Spleen (tissue), 11 donors: ENCODE measurements around the gene MTX1. TPM values are rescaled to one million over a fixed set of nuclear protein-coding genes. Genes with fewer than 3 reads are reported as not detected.

Experiments
- DNase-seq: peaks from one replicate; pipeline ENCODE4 v3.0.0-alpha.2; 2020
- H3K27ac ChIP-seq, 8 donors: fragments of 200-600 bp; sonication (generic) in 7 of 8; 1 replicate in 4 of 8; 2 replicates in 4 of 8; pipeline versions ENCODE4 v1.5.0 to v1.8.0; 2016 to 2021; ENCODE audit warnings: inconsistent platforms in 4 of 8, mild to moderate bottlenecking in 4 of 8, moderate library complexity in 1 of 8
- H3K27me3 ChIP-seq, 7 donors: fragments of 200-600 bp; sonication (generic) in 6 of 7; replicated peaks in 1 of 7; 1 replicate in 4 of 7; 2 replicates in 3 of 7; pipeline versions ENCODE4 v1.5.0 to v1.8.0; 2016 to 2021; ENCODE audit warnings: inconsistent platforms in 3 of 7, mild to moderate bottlenecking in 1 of 7
- H3K36me3 ChIP-seq, 6 donors: fragments of 200-600 bp; sonication (generic) in 5 of 6; 1 replicate in 4 of 6; 2 replicates in 2 of 6; pipeline versions ENCODE4 v1.5.0 to v1.8.0; 2016 to 2021; ENCODE audit warnings: inconsistent platforms in 2 of 6
- H3K4me1 ChIP-seq, 6 donors: fragments of 200-600 bp; sonication (generic) in 5 of 6; 1 replicate in 3 of 6; 2 replicates in 3 of 6; pipeline versions ENCODE4 v1.5.0 to v1.8.0; 2016 to 2021; ENCODE audit warnings: inconsistent platforms in 3 of 6
- H3K4me3 ChIP-seq, 8 donors: fragments of 200-600 bp; sonication (generic) in 7 of 8; 1 replicate in 4 of 8; 2 replicates in 4 of 8; pipeline versions ENCODE4 v1.5.0 to v1.8.0; 2016 to 2021; ENCODE audit warnings: inconsistent platforms in 4 of 8, mild to moderate bottlenecking in 4 of 8, moderate library complexity in 2 of 8
- H3K9me3 ChIP-seq, 8 donors: fragments of 200-600 bp; sonication (generic) in 7 of 8; 1 replicate in 4 of 8; 2 replicates in 4 of 8; pipeline versions ENCODE4 v1.5.0 to v1.8.0; 2016 to 2021; ENCODE audit warnings: inconsistent platforms in 4 of 8
- POLR2A ChIP-seq, 3 donors: fragments of 450-650 bp; IDR thresholded peaks; one replicate each; pipeline ENCODE4 v1.5.1; 2017; ENCODE audit warnings: antibody characterized with exemption in 3 of 3, mild to moderate bottlenecking in 1 of 3
- POLR2AphosphoS5 ChIP-seq, 3 donors: sonication (generic); formaldehyde crosslinking; IDR thresholded peaks; one replicate each; pipeline ENCODE4 v1.5.1; 2017; ENCODE audit warnings: antibody characterized with exemption in 3 of 3
- WGBS, 5 donors: extraction: QIAGEN DNeasy Blood & Tissue Kit in 3 of 5; methylation state at CpG; one replicate each; pipeline versions ENCODE4 v1.1.5 to v1.1.7; 2013 to 2018; 5-methylcytosine and 5-hydroxymethylcytosine counted together
- intact Hi-C: fragments of 100-400 bp; cut with DNase I; formaldehyde crosslinking; loops from one replicate; pipeline ENCODE4 v1.15.0; 2023; ENCODE audit warnings: low total_unique reads
- polyA plus RNA-seq, 3 donors: library from polyadenylated mRNA; stranded (reverse); fragments of 200-250 nt; gene quantifications; one replicate each; pipeline ENCODE4 v1.2.1, GENCODE V29; 2013
- total RNA-seq, 7 donors: library from RNA; depleted of rRNA in 3 of 7; stranded (reverse); fragments of >200 nt in 3 of 7; fragmentation: NEBNext Ultra II Directional in 4 of 7; extraction: Animal tissue kit (Norgen Biotek cat#: 25700) in 4 of 7; gene quantifications; one replicate each; pipeline versions ENCODE4 v1.1.0 to v1.2.1, GENCODE V29; 2016 to 2021
- TF ChIP-seq, protein P1 (sequence below), 11 experiments: fragments of 200-600 bp in 7 of 11; fragments of 450-650 bp in 4 of 11; sonication (generic) in 4 of 11; IDR thresholded peaks in 8 of 11; conservative IDR thresholded peaks in 3 of 11; 1 replicate in 7 of 11; 2 replicates in 4 of 11; pipeline versions ENCODE4 v1.4.0 to v1.8.0; 2016 to 2021; ENCODE audit warnings: antibody characterized with exemption in 11 of 11, inconsistent platforms in 4 of 11, mild to moderate bottlenecking in 1 of 11
- donor health status: healthy with polysubstance abuse.
- donor health status: DM: no; HTN: no; CAD: no; lungs with moderate emphysema.
- donor health status: DM: no; HTN: no; CAD: no.
- donor health status: Bipolar disorder and iron deficiency.
- donor health status: healthy.
- donor health status: DM: no; HTN: no; CAD: no.
- donor health status: DM: yes; HTN: yes; CAD: no.

Gene MTX1
- total and polyA plus RNA-seq, 10 donors, result 28.2 to 48.4 (median 38.5) TPM

DNA sequence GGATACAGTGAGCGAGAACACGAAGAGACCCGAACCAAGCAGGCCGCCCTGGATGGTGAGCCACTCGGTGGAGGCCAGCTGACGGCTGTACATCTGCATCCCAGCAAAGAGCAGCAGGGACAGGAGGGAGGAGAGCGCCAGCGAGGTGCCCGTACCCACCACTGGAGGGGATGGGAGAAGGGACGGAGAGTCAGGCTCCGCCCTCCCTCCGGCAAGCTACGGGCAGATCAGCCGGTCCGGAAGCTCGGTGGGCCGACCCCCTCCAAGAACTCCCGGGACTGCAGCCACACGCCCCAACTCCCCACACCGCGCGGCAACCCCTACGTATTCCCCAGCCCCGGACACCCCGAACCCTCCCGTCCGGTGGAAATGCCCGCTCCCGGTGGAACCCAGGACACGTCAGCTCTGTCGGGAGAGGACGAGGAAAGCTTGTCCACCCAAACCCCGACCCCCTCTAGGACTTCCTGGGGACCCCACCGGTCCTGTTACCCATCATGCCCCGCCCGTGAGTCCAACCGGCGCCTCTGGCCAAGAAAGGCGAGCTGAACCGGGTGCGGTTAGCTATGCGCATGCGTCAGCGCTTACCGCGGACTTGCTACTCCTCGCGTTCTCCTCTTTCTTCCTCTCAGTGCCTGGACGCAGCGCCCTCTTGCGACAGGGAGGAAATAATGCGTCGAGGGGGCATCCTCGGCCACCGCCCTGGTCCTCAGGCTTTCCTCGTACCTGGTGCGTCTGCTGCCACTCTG is 35.6 kb upstream of the MTX1 start, which contains the start of gene KRTCAP2:
Gene KRTCAP2 (minus strand): TSS at position 573 of the 746 bp plus-strand sequence. CDS start 80 bp downstream, at position 493.
- intact Hi-C loops, result loop anchor here (10.0 kb wide), 1 partner anchor 52 kb away; no protein-coding TSS in a partner anchor

DNA sequence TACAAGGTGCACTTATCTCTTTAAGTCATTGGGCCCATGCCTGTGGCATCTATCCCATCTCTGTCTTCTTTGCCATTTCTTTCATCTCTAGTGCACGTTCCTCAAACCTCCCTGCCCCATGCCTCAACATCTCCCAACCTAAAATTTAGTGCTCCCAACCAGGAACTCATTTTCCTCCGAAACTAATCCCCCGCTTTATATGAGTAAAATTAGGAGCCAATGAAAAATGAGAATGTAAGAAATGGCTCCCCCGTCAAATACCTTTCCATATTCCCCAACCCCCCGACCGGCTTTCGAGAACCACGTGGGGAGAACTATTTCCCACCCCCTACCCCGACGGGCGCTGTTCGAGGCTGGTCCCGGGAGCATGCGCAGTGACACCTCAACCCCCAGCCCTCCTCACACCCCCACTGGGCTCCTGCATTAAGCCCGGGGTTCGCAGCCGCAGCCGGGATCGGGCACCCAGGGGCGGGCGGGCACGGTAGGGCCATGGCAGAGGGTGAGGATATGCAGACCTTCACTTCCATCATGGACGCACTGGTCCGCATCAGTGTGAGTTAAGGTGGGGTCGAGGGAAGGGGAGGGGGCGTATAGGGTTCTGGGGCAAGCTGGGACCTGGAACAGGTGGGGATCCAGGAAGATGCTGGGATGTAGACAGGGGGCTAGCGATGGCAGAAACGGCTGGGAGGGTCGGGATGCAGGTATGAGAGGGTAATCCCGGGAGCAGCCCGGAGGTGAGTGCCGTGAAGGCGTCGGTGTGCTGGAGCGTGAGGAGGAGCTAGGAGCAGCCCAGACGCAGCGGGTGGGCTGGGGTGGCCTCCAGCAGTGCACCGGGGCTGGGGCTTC is 34.8 kb upstream of the MTX1 start, which contains the start of gene TRIM46:
Gene TRIM46 (plus strand): TSS at position 372 of the 846 bp plus-strand sequence. CDS start 118 bp downstream, at position 490.
- peak; percentile 89 for DNase-seq
- WGBS, 5 donors, result 1 to 2% (median 1%) methylated on average over 38 of the region's 38 CpGs
- peaks cover 0 to 34% (median 16%) of the 10 kb centered on the region in 6 donors for H3K36me3 ChIP-seq
- H3K27ac ChIP-seq, result peak within 1 kb of the TSS; percentile 82 to 97 (median 96)
- peaks cover 0 to 25% (median 15%) of the 10 kb centered on the region in 7 donors for H3K27me3 ChIP-seq
- no peak for TF ChIP-seq POLR2A (IDR thresholded peaks at IDR 0.05)
- TF ChIP-seq, protein P1, sequence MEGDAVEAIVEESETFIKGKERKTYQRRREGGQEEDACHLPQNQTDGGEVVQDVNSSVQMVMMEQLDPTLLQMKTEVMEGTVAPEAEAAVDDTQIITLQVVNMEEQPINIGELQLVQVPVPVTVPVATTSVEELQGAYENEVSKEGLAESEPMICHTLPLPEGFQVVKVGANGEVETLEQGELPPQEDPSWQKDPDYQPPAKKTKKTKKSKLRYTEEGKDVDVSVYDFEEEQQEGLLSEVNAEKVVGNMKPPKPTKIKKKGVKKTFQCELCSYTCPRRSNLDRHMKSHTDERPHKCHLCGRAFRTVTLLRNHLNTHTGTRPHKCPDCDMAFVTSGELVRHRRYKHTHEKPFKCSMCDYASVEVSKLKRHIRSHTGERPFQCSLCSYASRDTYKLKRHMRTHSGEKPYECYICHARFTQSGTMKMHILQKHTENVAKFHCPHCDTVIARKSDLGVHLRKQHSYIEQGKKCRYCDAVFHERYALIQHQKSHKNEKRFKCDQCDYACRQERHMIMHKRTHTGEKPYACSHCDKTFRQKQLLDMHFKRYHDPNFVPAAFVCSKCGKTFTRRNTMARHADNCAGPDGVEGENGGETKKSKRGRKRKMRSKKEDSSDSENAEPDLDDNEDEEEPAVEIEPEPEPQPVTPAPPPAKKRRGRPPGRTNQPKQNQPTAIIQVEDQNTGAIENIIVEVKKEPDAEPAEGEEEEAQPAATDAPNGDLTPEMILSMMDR (IDR thresholded peaks at IDR 0.05 in 8 of 11, conservative IDR thresholded peaks at IDR 0.05 in 3 of 11), result peak in 6 of 11 experiments; percentile 4 to 62 (median 14)
- no peak for TF ChIP-seq POLR2AphosphoS5 (IDR thresholded peaks at IDR 0.05)
- peak within 1 kb of the TSS; percentile 64 to 88 (median 79) for H3K4me3 ChIP-seq
- intact Hi-C loops, result loop anchor here (10.0 kb wide), 1 partner anchor 51 kb away; no protein-coding TSS in a partner anchor
- H3K4me1 ChIP-seq, result peaks cover 11 to 70% (median 47%) of the 10 kb centered on the region in 6 donors
- H3K9me3 ChIP-seq, result no peaks in the 10 kb centered on the region

More for the DNA sequence above, 35.6 kb upstream of the MTX1 start, which contains the start of gene KRTCAP2:
- H3K27ac ChIP-seq, result peak within 1 kb of the TSS; percentile 82 to 97 (median 96)
- H3K27me3 ChIP-seq, result peaks cover 0 to 25% (median 15%) of the 10 kb centered on the region in 7 donors
- peaks cover 13 to 71% (median 49%) of the 10 kb centered on the region in 6 donors for H3K4me1 ChIP-seq
- H3K4me3 ChIP-seq, result peak within 1 kb of the TSS; percentile 64 to 88 (median 79)
- peak; percentile 90 to 92 (median 90) for TF ChIP-seq POLR2AphosphoS5 (IDR thresholded peaks at IDR 0.05)
- peak in 1 of 3 donors; percentile 31 for TF ChIP-seq POLR2A (IDR thresholded peaks at IDR 0.05)
- TF ChIP-seq, protein P1 (IDR thresholded peaks at IDR 0.05 in 8 of 11, conservative IDR thresholded peaks at IDR 0.05 in 3 of 11), result peak; percentile 88 to 98 (median 97)
- 0 to 1% (median 1%) methylated on average over 27 to 57 of the region's 57 CpGs for WGBS, 5 donors
- peak; percentile 99 for DNase-seq
- peaks cover 0 to 31% (median 17%) of the 10 kb centered on the region in 6 donors for H3K36me3 ChIP-seq
- no peaks in the 10 kb centered on the region for H3K9me3 ChIP-seq

DNA sequence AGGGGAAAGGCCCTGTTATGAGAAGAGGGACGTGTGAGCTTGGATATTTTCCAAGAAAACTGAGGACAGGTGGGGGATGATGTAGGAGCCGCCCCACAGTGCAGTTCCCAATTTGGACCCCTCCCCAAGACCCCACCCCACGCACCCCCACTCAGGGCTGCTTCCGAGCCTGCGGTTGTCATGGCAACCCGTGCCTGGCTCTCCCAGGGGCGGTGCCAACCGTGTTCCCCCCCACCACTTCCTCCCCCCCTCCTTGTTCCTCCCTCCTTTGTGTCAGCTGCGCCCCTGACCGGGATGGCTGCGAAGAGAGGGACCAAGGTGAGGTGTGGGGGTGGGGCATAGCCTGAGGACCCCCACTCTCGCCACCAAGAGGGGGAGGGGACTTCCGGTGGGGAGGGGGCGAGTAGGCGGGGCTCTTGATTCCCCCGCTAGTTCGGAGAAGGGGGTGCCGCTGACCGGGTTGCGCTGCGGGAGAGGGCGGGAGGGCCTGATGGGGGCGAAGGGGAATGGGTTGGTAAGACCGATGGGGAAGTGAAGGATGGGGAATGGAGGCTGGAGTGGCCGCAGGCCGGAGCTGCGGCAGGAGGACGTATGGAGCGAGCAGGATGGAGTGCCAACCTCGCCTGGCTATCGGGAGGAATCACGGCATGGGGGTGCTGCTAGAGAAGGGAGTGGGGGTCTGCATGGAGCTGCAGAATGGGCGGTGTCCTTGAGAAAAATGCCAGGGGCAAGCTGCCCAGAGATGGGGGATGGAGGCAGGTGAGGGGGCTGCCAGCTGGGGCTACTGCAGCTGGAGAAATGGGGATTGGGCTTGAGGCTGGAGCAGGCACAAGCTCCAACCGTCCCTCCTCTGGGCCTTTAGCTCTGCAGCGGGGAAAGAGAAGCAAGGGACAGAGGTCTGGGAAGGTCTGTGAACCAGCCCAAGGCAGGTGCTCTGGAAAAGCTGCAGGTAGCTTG is 33.9 kb upstream of the MTX1 start:
- DNase-seq, result peak; percentile 87
- H3K4me1 ChIP-seq, result peaks cover 11 to 78% (median 48%) of the 10 kb centered on the region in 6 donors
- no peaks in the 10 kb centered on the region for H3K9me3 ChIP-seq
- peaks cover 0 to 25% (median 15%) of the 10 kb centered on the region in 7 donors for H3K27me3 ChIP-seq
- H3K27ac ChIP-seq, result peak overlapping the region in 4 of 8 donors; percentile 18 to 97 (median 96)
- H3K4me3 ChIP-seq, result peak overlapping the region in 7 of 8 donors; percentile 8 to 88 (median 80)
- intact Hi-C loops, result loop anchor here (10.0 kb wide), 1 partner anchor 50 kb away; no protein-coding TSS in a partner anchor
- TF ChIP-seq POLR2A (IDR thresholded peaks at IDR 0.05), result no peak
- TF ChIP-seq POLR2AphosphoS5 (IDR thresholded peaks at IDR 0.05), result no peak
- 8 to 14% (median 11%) methylated on average over 31 to 35 of the region's 35 CpGs for WGBS, 5 donors
- peaks cover 0 to 32% (median 8%) of the 10 kb centered on the region in 6 donors for H3K36me3 ChIP-seq
